Measurements from ENCODE around the gene C9orf43. TPM values are rescaled to one million over a fixed set of nuclear protein-coding genes. Genes with fewer than 3 reads are reported as not detected.

Gene C9orf43
- total RNA-seq, 1 donor from 2014 or later = 0.88 TPM

GRCh38 chr9:113444736-113445135 lies 34.2 kb downstream of the C9orf43 start:
- Histone ChIP-seq H3K36me3 (ENCODE audit: control insufficient read depth, insufficient read depth, low read length) (no peaks in the 10 kb centered on the region), H3K4me3 (ENCODE audit: low read depth, low read length) (no peak overlapping the region), H3K27me3 (ENCODE audit: control insufficient read depth, insufficient read depth, low read length) (no peaks in the 10 kb centered on the region)
- no peak for DNase-seq (ENCODE audit: low read depth)
- TF ChIP-seq CTCF (IDR thresholded peaks at IDR 0.05; ENCODE audit: insufficient read depth, low read length, poor library complexity, severe bottlenecking) = no peak

GRCh38 chr9:113446323-113446740 lies 35.8 kb downstream of the C9orf43 start:
- no peak for DNase-seq (ENCODE audit: low read depth)
- H3K27me3 ChIP-seq (ENCODE audit: control insufficient read depth, insufficient read depth, low read length) = no peaks in the 10 kb centered on the region
- H3K4me3 ChIP-seq (ENCODE audit: low read depth, low read length) = no peak overlapping the region
- no peaks in the 10 kb centered on the region for H3K36me3 ChIP-seq (ENCODE audit: control insufficient read depth, insufficient read depth, low read length)
- peak; percentile 23 for TF ChIP-seq CTCF (IDR thresholded peaks at IDR 0.05; ENCODE audit: insufficient read depth, low read length, poor library complexity, severe bottlenecking)

GRCh38 chr9:113449376-113449775 lies 38.8 kb downstream of the C9orf43 start:
- Histone ChIP-seq H3K4me3 (ENCODE audit: low read depth, low read length) (no peak overlapping the region), H3K27me3 (ENCODE audit: control insufficient read depth, insufficient read depth, low read length) (no peaks in the 10 kb centered on the region), H3K36me3 (ENCODE audit: control insufficient read depth, insufficient read depth, low read length) (no peaks in the 10 kb centered on the region)
- DNase-seq (ENCODE audit: low read depth) = no peak
- TF ChIP-seq CTCF (IDR thresholded peaks at IDR 0.05; ENCODE audit: insufficient read depth, low read length, poor library complexity, severe bottlenecking) = no peak

GRCh38 chr9:113452113-113452605 lies 41.6 kb downstream of the C9orf43 start:
- no peak overlapping the region for H3K4me3 ChIP-seq (ENCODE audit: low read depth, low read length)
- no peak for TF ChIP-seq CTCF (IDR thresholded peaks at IDR 0.05; ENCODE audit: insufficient read depth, low read length, poor library complexity, severe bottlenecking)
- no peaks in the 10 kb centered on the region for H3K36me3 ChIP-seq (ENCODE audit: control insufficient read depth, insufficient read depth, low read length)
- no peak for DNase-seq (ENCODE audit: low read depth)
- no peaks in the 10 kb centered on the region for H3K27me3 ChIP-seq (ENCODE audit: control insufficient read depth, insufficient read depth, low read length)

- Histone ChIP-seq H3K36me3 (ENCODE audit: control insufficient read depth, insufficient read depth, low read length) (no peaks in the 10 kb centered on the region), H3K4me3 (ENCODE audit: low read depth, low read length) (no peak overlapping the region), H3K27me3 (ENCODE audit: control insufficient read depth, insufficient read depth, low read length) (no peaks in the 10 kb centered on the region)
- no peak for TF ChIP-seq CTCF (IDR thresholded peaks at IDR 0.05; ENCODE audit: insufficient read depth, low read length, poor library complexity, severe bottlenecking)
- DNase-seq (ENCODE audit: low read depth) = peak; percentile 50
Measured at GRCh38 chr9:113454914-113455761, 44.6 kb downstream of the C9orf43 start.

Measured in kidney epithelial cell (primary cell).